ENCODE data around the gene ARHGEF12.

DNA sequence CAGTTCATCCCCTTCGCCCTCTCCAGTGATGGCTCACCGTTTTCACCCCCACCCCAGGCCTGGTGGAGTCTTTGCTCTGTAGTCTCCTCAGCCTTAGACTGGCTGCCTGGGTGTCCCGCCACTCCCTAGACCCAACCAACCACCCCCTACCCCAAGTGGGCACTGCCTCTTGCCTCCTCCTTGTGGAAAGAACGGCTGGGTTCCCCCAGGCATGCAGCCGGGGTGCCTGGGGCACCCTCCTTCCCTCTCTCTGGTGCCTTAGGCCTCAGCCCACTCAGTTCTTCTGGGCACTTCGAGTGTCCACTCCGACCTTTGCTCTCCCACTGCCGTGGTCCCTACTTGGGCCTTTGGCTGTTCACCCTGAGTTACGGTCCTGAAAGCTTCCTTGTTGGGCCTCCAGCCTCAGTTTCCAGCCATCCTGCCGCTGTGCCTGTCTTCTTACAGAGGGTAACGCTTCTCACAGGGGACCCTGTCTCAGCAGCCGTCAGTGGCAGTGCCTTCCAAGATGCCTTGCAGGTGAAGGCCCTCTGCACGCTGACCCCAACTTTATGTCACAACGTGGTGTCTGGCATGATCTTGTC, 178.4 kb downstream of the ARHGEF12 start:
- TF ChIP-seq EP300 (IDR thresholded peaks at IDR 0.05): no peak
- no peak for TF ChIP-seq CTCF (IDR thresholded peaks at IDR 0.05)
- no peak for TF ChIP-seq POLR2A (IDR thresholded peaks at IDR 0.05)
